ENCODE data around the gene KRTAP4-1. TPM values are rescaled to one million over a fixed set of nuclear protein-coding genes. Genes with fewer than 3 reads are reported as not detected.
"Not testable (repeated sequence)": the region's sequence is repeated elsewhere in the genome, so short reads cannot be mapped to it uniquely, and the experiment has no call there.

Gene KRTAP4-1
- total RNA-seq, 2 donors from 2014 or later = not detected

GRCh38 chr17:41167561-41167960 lies 17.1 kb downstream of the KRTAP4-1 start:
- Histone ChIP-seq H3K27ac (ENCODE audit: low read depth, low read length) (peak overlapping the region; percentile 24), H3K9ac (ENCODE audit: extremely low read depth, low read length, poor library complexity, severe bottlenecking) (no peak overlapping the region), H3K36me3 (ENCODE audit: control insufficient read depth, insufficient read depth, low read length) (no peaks in the 10 kb centered on the region), H3K27me3 (ENCODE audit: control insufficient read depth, insufficient read depth, low read length, poor library complexity, severe bottlenecking) (no peaks in the 10 kb centered on the region), H3K9me3 (ENCODE audit: control insufficient read depth, low read length) (no peaks in the 10 kb centered on the region), H3K4me1 (ENCODE audit: control insufficient read depth, insufficient read depth, low read length) (no peaks in the 10 kb centered on the region), H3K4me3 (ENCODE audit: low read length) (no peak overlapping the region)
- H3K9me3 Mint-ChIP-seq = no peaks in the 10 kb centered on the region
- TF ChIP-seq CTCF (conservative IDR thresholded peaks at IDR 0.05) = no peak
- 85 to 90% methylated on average over 5 to 7 of the region's 7 CpGs for WGBS, 2 experiments (ENCODE audit: insufficient coverage in 1 of 2, insufficient read length in 1 of 2)
- no peak overlapping the region for H3K4me3 Mint-ChIP-seq
- no peak for DNase-seq
- no peaks in the 10 kb centered on the region for H3K4me1 Mint-ChIP-seq
- no peaks in the 10 kb centered on the region for H3K36me3 Mint-ChIP-seq (ENCODE audit: low read depth)
- no peak overlapping the region for H3K27ac Mint-ChIP-seq
- peaks cover 4% of the 10 kb centered on the region for H3K27me3 Mint-ChIP-seq (ENCODE audit: insufficient read depth)

DNA sequence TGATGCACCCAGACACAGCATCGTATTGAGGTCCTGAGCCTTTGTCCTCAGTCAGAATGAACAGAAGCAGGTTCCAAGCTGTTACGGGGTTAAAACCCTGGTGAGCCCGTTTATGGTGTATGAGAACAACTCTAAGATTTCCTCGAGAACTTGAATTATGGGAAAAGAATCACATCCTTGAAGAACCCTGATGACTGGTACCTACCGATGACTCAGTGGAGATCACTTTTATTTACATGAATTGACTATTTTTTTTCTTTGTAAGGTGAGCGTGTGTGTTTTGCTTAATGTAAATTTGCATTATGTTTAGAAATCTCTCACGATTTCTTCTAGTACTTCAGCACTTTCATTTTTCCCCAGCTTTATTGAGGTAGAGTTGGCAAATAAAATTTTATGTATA lies 20.9 kb downstream of the KRTAP4-1 start:
- H3K4me3 Mint-ChIP-seq = no peak overlapping the region
- no peaks in the 10 kb centered on the region for H3K9me3 ChIP-seq (ENCODE audit: control insufficient read depth, low read length)
- no peaks in the 10 kb centered on the region for H3K9me3 Mint-ChIP-seq
- peaks cover 4% of the 10 kb centered on the region for H3K4me1 Mint-ChIP-seq
- no peak overlapping the region for H3K27ac Mint-ChIP-seq
- no peaks in the 10 kb centered on the region for H3K36me3 ChIP-seq (ENCODE audit: control insufficient read depth, insufficient read depth, low read length)
- H3K27me3 Mint-ChIP-seq (ENCODE audit: insufficient read depth) = peaks cover 4% of the 10 kb centered on the region
- no peaks in the 10 kb centered on the region for H3K27me3 ChIP-seq (ENCODE audit: control insufficient read depth, insufficient read depth, low read length, poor library complexity, severe bottlenecking)
- no peak for TF ChIP-seq CTCF (conservative IDR thresholded peaks at IDR 0.05)
- no peak overlapping the region for H3K27ac ChIP-seq (ENCODE audit: low read depth, low read length)
- no peak overlapping the region for H3K4me3 ChIP-seq (ENCODE audit: low read length)
- H3K4me1 ChIP-seq (ENCODE audit: control insufficient read depth, insufficient read depth, low read length) = no peaks in the 10 kb centered on the region
- no peak for DNase-seq
- H3K36me3 Mint-ChIP-seq (ENCODE audit: low read depth) = no peaks in the 10 kb centered on the region
- 89 to 91% methylated on average over 4 to 6 of the region's 7 CpGs for WGBS, 2 experiments (ENCODE audit: insufficient coverage in 1 of 2, insufficient read length in 1 of 2)
- no peak overlapping the region for H3K9ac ChIP-seq (ENCODE audit: extremely low read depth, low read length, poor library complexity, severe bottlenecking)

- Histone ChIP-seq H3K4me3 (ENCODE audit: low read length) (no peak within 1 kb of the TSS), H3K9ac (ENCODE audit: extremely low read depth, low read length, poor library complexity, severe bottlenecking) (no peak within 1 kb of the TSS), H3K36me3 (ENCODE audit: control insufficient read depth, insufficient read depth, low read length) (no peaks in the 10 kb centered on the region), H3K4me1 (ENCODE audit: control insufficient read depth, insufficient read depth, low read length) (no peaks in the 10 kb centered on the region), H3K27me3 (ENCODE audit: control insufficient read depth, insufficient read depth, low read length, poor library complexity, severe bottlenecking) (no peaks in the 10 kb centered on the region), H3K27ac (ENCODE audit: low read depth, low read length) (no peak within 1 kb of the TSS), H3K9me3 (ENCODE audit: control insufficient read depth, low read length) (no peaks in the 10 kb centered on the region)
- 75 to 94% methylated on average over 1 of the region's 1 CpG for WGBS, 2 experiments (ENCODE audit: insufficient coverage in 1 of 2, insufficient read length in 1 of 2)
- TF ChIP-seq CTCF (conservative IDR thresholded peaks at IDR 0.05) = no peak
- H3K4me3 Mint-ChIP-seq = no peak within 1 kb of the TSS
- peaks cover 4% of the 10 kb centered on the region for H3K4me1 Mint-ChIP-seq
- H3K27ac Mint-ChIP-seq = no peak within 1 kb of the TSS
- H3K27me3 Mint-ChIP-seq (ENCODE audit: insufficient read depth) = peaks cover 2% of the 10 kb centered on the region
- no peaks in the 10 kb centered on the region for H3K9me3 Mint-ChIP-seq
- H3K36me3 Mint-ChIP-seq (ENCODE audit: low read depth) = no peaks in the 10 kb centered on the region
- no peak for DNase-seq
Measured at GRCh38 chr17:41160648-41161047, 24.1 kb downstream of the KRTAP4-1 start, which contains the start of gene KRTAP4-4. Gene KRTAP4-4 (minus strand): TSS chr17:41160748. CDS start chr17:41160691, 57 bp downstream.

GRCh38 chr17:41160190-41160589 lies 24.5 kb downstream of the KRTAP4-1 start:
- not testable (repeated sequence) for H3K4me1 Mint-ChIP-seq; H3K27me3 ChIP-seq (ENCODE audit: control insufficient read depth, insufficient read depth, low read length, poor library complexity, severe bottlenecking); H3K36me3 Mint-ChIP-seq (ENCODE audit: low read depth); DNase-seq; H3K36me3 ChIP-seq (ENCODE audit: control insufficient read depth, insufficient read depth, low read length); H3K4me3 ChIP-seq (ENCODE audit: low read length); H3K9me3 Mint-ChIP-seq; H3K4me3 Mint-ChIP-seq; H3K9me3 ChIP-seq (ENCODE audit: control insufficient read depth, low read length); H3K9ac ChIP-seq (ENCODE audit: extremely low read depth, low read length, poor library complexity, severe bottlenecking); H3K27ac ChIP-seq (ENCODE audit: low read depth, low read length); H3K27me3 Mint-ChIP-seq (ENCODE audit: insufficient read depth); H3K27ac Mint-ChIP-seq; H3K4me1 ChIP-seq (ENCODE audit: control insufficient read depth, insufficient read depth, low read length)
- 88% methylated on average over 3 of the region's 3 CpGs; no CpG with 5 or more reads in 1 of the 2 experiments for WGBS, 2 experiments (ENCODE audit: insufficient coverage in 1 of 2, insufficient read length in 1 of 2)
